HAP-1 (cell line): ENCODE data around the gene STPG3.
A peak's percentile ranks its signal among the peaks of the same experiment; 100 is the strongest.

Source experiments
- DNase-seq, 2 experiments: peaks; one replicate each; pipeline ENCODE4 v3.0.0-alpha.2; 2016 to 2020; ENCODE audit warnings: low spot score in 2 of 2
- H3K27me3 ChIP-seq: fragments of 250-450 bp; sonication (Bioruptor Pico); 2 replicates; pipeline ENCODE4 v1.5.1; 2020; ENCODE audit warnings: low read depth, mild to moderate bottlenecking, moderate library complexity
- H3K36me3 ChIP-seq: fragments of 250-450 bp; sonication (Bioruptor Pico); replicated peaks from 2 replicates; pipeline ENCODE4 v1.5.1; 2020; ENCODE audit warnings: mild to moderate bottlenecking
- H3K4me1 ChIP-seq: fragments of 250-450 bp; sonication (Bioruptor Pico); 2 replicates; pipeline ENCODE4 v1.5.1; 2020; ENCODE audit warnings: mild to moderate bottlenecking
- H3K4me3 ChIP-seq: fragments of 250-450 bp; sonication (Bioruptor Pico); 2 replicates; pipeline ENCODE4 v1.5.1; 2020; ENCODE audit warnings: mild to moderate bottlenecking, moderate library complexity
- H3K9me3 ChIP-seq: fragments of 250-450 bp; sonication (Bioruptor Pico); 2 replicates; pipeline ENCODE4 v1.5.1; 2020; ENCODE audit warnings: mild to moderate bottlenecking, moderate library complexity
- in situ Hi-C: fragments of 300-500 bp; cut with MboI; formaldehyde crosslinking; loops from 3 replicates; pipeline ENCODE4 v1.14.3; 2020; ENCODE audit warnings: low sequenced_read_pairs, inconsistent platforms, mixed read lengths

STPG3 gene

GRCh38 chr9:137251194-137251461 is at the start of gene STPG3:
Gene STPG3 (plus strand): TSS chr9:137251286. CDS start chr9:137251287, 1 bp downstream.
- Histone ChIP-seq H3K36me3 (peaks cover 7% of the 10 kb centered on the region; the same call in 1 of the 2 replicates), H3K4me3 (no peak within 1 kb of the TSS), H3K4me1 (peaks cover 7% of the 10 kb centered on the region), H3K9me3 (no peaks in the 10 kb centered on the region), H3K27me3 (no peaks in the 10 kb centered on the region)
- in situ Hi-C loops, result no loop called here
- no peak for DNase-seq

- peaks cover 35% of the 10 kb centered on the region for H3K4me1 ChIP-seq
- DNase-seq, result no peak
- H3K4me3 ChIP-seq, result no peak overlapping the region
- in situ Hi-C loops, result no loop called here
- no peaks in the 10 kb centered on the region for H3K27me3 ChIP-seq
- H3K36me3 ChIP-seq, result peaks cover 16% of the 10 kb centered on the region
- H3K9me3 ChIP-seq, result no peaks in the 10 kb centered on the region
These were observed 48.1 kb upstream of the STPG3 start for GRCh38 chr9:137202966-137203365.

- in situ Hi-C loops, result no loop called here
- no peaks in the 10 kb centered on the region for H3K27me3 ChIP-seq
- H3K4me1 ChIP-seq, result peaks cover 23% of the 10 kb centered on the region
- no peak for DNase-seq
- H3K36me3 ChIP-seq, result peaks cover 19% of the 10 kb centered on the region
- no peaks in the 10 kb centered on the region for H3K9me3 ChIP-seq
- H3K4me3 ChIP-seq, result peak overlapping the region; percentile 90
These were observed 46.4 kb upstream of the STPG3 start for GRCh38 chr9:137204731-137205125.

- Histone ChIP-seq H3K36me3 (peaks cover 21% of the 10 kb centered on the region), H3K9me3 (no peaks in the 10 kb centered on the region), H3K27me3 (no peaks in the 10 kb centered on the region), H3K4me1 (peaks cover 23% of the 10 kb centered on the region), H3K4me3 (peak within 1 kb of the TSS; percentile 90)
- in situ Hi-C loops, result no loop called here
- peak; percentile 60 to 95 for DNase-seq
These were observed 45.7 kb upstream of the STPG3 start, which contains the start of the genes NDOR1 and TMEM203 for GRCh38 chr9:137205126-137206069. Gene NDOR1 (plus strand): TSS chr9:137205700. CDS start chr9:137205778, 78 bp downstream. Gene TMEM203 (minus strand): TSS chr9:137205648. CDS start chr9:137205414, 234 bp downstream.

- peaks cover 21% of the 10 kb centered on the region for H3K4me1 ChIP-seq
- in situ Hi-C loops, result no loop called here
- no peaks in the 10 kb centered on the region for H3K27me3 ChIP-seq
- H3K4me3 ChIP-seq, result peak overlapping the region; percentile 90
- H3K36me3 ChIP-seq, result peaks cover 21% of the 10 kb centered on the region
- DNase-seq, result no peak
- H3K9me3 ChIP-seq, result no peaks in the 10 kb centered on the region
These were observed 44.5 kb upstream of the STPG3 start for GRCh38 chr9:137206602-137207001.

- Histone ChIP-seq H3K4me1 (peaks cover 1% of the 10 kb centered on the region), H3K9me3 (no peaks in the 10 kb centered on the region), H3K27me3 (no peaks in the 10 kb centered on the region), H3K36me3 (peaks cover 29% of the 10 kb centered on the region), H3K4me3 (no peak overlapping the region)
- no peak for DNase-seq
- in situ Hi-C loops, result no loop called here
These were observed 39.6 kb upstream of the STPG3 start for GRCh38 chr9:137211532-137211931.

GRCh38 chr9:137212520-137212919 is 38.6 kb upstream of the STPG3 start:
- no peak for DNase-seq
- Histone ChIP-seq H3K36me3 (peaks cover 29% of the 10 kb centered on the region), H3K27me3 (no peaks in the 10 kb centered on the region), H3K9me3 (no peaks in the 10 kb centered on the region), H3K4me1 (no peaks in the 10 kb centered on the region), H3K4me3 (no peak overlapping the region)
- in situ Hi-C loops, result no loop called here

- H3K9me3 ChIP-seq, result no peaks in the 10 kb centered on the region
- no peaks in the 10 kb centered on the region for H3K27me3 ChIP-seq
- peaks cover 26% of the 10 kb centered on the region for H3K36me3 ChIP-seq
- no peak for DNase-seq
- H3K4me3 ChIP-seq, result no peak overlapping the region
- no peaks in the 10 kb centered on the region for H3K4me1 ChIP-seq
- in situ Hi-C loops, result no loop called here
These were observed 37.7 kb upstream of the STPG3 start for GRCh38 chr9:137213160-137214060.

GRCh38 chr9:137214620-137215019 is 36.5 kb upstream of the STPG3 start:
- H3K9me3 ChIP-seq, result no peaks in the 10 kb centered on the region
- in situ Hi-C loops, result no loop called here
- H3K4me1 ChIP-seq, result no peaks in the 10 kb centered on the region
- DNase-seq, result no peak
- peaks cover 24% of the 10 kb centered on the region for H3K36me3 ChIP-seq
- H3K27me3 ChIP-seq, result no peaks in the 10 kb centered on the region
- no peak overlapping the region for H3K4me3 ChIP-seq

GRCh38 chr9:137215196-137215986 is 35.7 kb upstream of the STPG3 start:
- in situ Hi-C loops, result no loop called here
- Histone ChIP-seq H3K36me3 (peaks cover 21% of the 10 kb centered on the region), H3K4me1 (no peaks in the 10 kb centered on the region)

GRCh38 chr9:137216188-137216965 is 34.7 kb upstream of the STPG3 start:
- Histone ChIP-seq H3K27me3 (no peaks in the 10 kb centered on the region), H3K36me3 (peaks cover 21% of the 10 kb centered on the region), H3K4me1 (no peaks in the 10 kb centered on the region), H3K4me3 (no peak overlapping the region), H3K9me3 (no peaks in the 10 kb centered on the region)
- no peak for DNase-seq
- in situ Hi-C loops, result no loop called here

More at GRCh38 chr9:137215196-137215986, 35.7 kb upstream of the STPG3 start:
- H3K9me3 ChIP-seq, result no peaks in the 10 kb centered on the region
- no peak overlapping the region for H3K4me3 ChIP-seq
- DNase-seq, result no peak
- H3K27me3 ChIP-seq, result no peaks in the 10 kb centered on the region

GRCh38 chr9:137217276-137218211 is 33.5 kb upstream of the STPG3 start:
- DNase-seq, result peak; percentile 35 to 81
- no peaks in the 10 kb centered on the region for H3K9me3 ChIP-seq
- peaks cover under 1% of the 10 kb centered on the region for H3K4me1 ChIP-seq
- H3K36me3 ChIP-seq, result peaks cover 21% of the 10 kb centered on the region
- in situ Hi-C loops, result no loop called here
- no peak overlapping the region for H3K4me3 ChIP-seq
- no peaks in the 10 kb centered on the region for H3K27me3 ChIP-seq
